CD4-positive, alpha-beta T cell treated with Interleukin-6 at 100 ng/mL for 8 hours (primary cell): ENCODE measurements around the gene RAB6B.

Experiments
- DNase-seq: peaks from one replicate; pipeline ENCODE4 v3.0.0-alpha.2; 2020; ENCODE audit warnings: mixed read lengths, low spot score

Gene RAB6B

GRCh38 chr3:133880886-133881455 is 14.7 kb downstream of the RAB6B start:
- no peak for DNase-seq

GRCh38 chr3:133880287-133880686 is 15.4 kb downstream of the RAB6B start:
- DNase-seq = no peak

GRCh38 chr3:133878518-133878917 is 17.2 kb downstream of the RAB6B start:
- DNase-seq = no peak

- no peak for DNase-seq
Measured at GRCh38 chr3:133877221-133877620, 18.5 kb downstream of the RAB6B start.

- no peak for DNase-seq
Measured at GRCh38 chr3:133874761-133875438, 20.8 kb downstream of the RAB6B start.

GRCh38 chr3:133874344-133874743 is 21.3 kb downstream of the RAB6B start:
- no peak for DNase-seq

- no peak for DNase-seq
Measured at GRCh38 chr3:133872781-133873180, 22.9 kb downstream of the RAB6B start.

- no peak for DNase-seq
Measured at GRCh38 chr3:133872161-133872560, 23.5 kb downstream of the RAB6B start.

- DNase-seq = no peak
Measured at GRCh38 chr3:133871368-133872090, 24.2 kb downstream of the RAB6B start.

GRCh38 chr3:133870822-133871221 is 24.9 kb downstream of the RAB6B start:
- DNase-seq = no peak

GRCh38 chr3:133869586-133869985 is 26.1 kb downstream of the RAB6B start:
- no peak for DNase-seq

- DNase-seq = no peak
Measured at GRCh38 chr3:133868758-133869475, 26.8 kb downstream of the RAB6B start.

- DNase-seq = no peak
Measured at GRCh38 chr3:133868186-133868585, 27.5 kb downstream of the RAB6B start.

- no peak for DNase-seq
Measured at GRCh38 chr3:133866141-133866540, 29.5 kb downstream of the RAB6B start.

GRCh38 chr3:133865136-133865855 is 30.4 kb downstream of the RAB6B start:
- no peak for DNase-seq

- DNase-seq = no peak
Measured at GRCh38 chr3:133864616-133865015, 31.1 kb downstream of the RAB6B start.

GRCh38 chr3:133863911-133864310 is 31.8 kb downstream of the RAB6B start:
- DNase-seq = no peak

GRCh38 chr3:133862161-133862560 is 33.5 kb downstream of the RAB6B start:
- no peak for DNase-seq

- no peak for DNase-seq
Measured at GRCh38 chr3:133860519-133860918, 35.2 kb downstream of the RAB6B start.

- no peak for DNase-seq
Measured at GRCh38 chr3:133859381-133860234, 36.1 kb downstream of the RAB6B start.

GRCh38 chr3:133857767-133858166 is 37.9 kb downstream of the RAB6B start:
- no peak for DNase-seq
